ENCODE results near the gene ZDHHC4.

ZDHHC4 gene

DNA sequence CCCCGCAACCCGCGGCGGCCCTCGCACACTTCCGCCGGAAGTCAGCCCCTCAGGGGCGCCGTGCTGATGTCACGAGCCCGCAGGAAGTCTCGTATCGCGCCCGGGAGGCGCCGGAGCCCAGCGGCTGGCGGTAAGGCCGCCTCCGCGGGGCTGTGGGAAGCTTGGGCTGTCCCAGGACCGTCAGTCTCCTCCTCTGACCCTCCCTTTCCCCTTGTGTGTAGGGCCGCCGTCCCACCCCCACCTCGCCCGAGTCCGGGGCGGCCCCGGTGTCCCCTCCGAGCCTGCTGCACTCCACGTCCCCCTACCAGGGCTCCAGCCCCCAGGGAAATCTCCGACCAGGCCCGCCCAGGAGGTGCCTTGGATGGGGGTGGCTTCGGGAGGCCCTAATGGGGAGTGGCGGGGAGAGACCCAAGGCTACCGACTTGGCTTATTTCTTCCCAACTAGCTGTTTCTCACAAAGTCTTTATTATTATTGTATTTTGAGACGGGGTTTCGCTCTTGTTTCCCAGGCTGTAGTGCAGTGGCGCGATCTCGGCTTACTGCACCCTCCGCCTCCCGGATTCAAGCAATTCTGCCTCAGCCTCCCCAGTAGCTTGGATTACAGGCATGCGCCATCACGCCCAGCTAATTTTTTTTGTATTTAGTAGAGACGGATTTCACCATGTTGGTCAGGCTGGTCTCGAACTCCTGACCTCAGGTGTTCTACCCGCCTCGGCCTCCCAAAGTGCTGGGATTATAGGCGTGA is at the start of gene ZDHHC4:
ZDHHC4 (plus strand) TSS at position 86 of the 745 bp plus-strand sequence. CDS start 3,108 bp downstream, outside the sequence.
- DNase-seq: peak; percentile 49 to 74

DNA sequence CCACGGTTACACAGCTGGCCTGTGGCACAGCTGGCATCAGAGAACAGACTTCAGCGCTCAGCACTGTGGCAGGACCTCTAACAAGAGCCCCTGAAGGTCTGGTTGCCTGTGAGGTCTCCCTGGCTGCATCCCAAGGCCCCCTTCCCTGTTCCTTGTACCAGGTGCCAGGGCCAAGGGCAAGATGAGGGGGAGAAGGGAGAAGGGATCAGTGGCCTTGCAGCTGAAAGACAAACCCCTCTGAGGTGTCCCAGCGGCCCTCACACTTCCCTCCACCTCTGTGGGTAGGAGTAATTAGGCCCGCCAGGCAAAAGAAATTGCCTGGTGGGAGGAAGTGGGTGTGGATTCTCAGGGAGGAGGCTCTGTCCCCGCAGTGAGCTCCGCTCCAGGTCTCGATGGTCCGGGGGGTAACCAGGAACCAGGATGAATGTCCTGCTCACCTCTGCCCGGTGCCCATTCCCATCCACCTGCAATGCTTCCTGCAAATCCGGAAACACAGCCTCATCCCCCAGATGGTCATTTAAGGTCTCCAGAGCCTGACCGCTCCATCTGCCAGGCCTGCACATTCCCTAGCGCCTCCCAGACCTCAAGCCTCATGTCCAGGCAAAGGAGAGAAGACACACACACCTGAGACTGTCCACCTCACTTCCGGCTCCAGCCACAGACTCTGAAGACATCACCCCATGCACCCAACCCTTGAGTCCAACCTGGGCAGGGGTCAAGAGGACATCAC is 48.7 kb upstream of the ZDHHC4 start:
- DNase-seq: no peak

DNA sequence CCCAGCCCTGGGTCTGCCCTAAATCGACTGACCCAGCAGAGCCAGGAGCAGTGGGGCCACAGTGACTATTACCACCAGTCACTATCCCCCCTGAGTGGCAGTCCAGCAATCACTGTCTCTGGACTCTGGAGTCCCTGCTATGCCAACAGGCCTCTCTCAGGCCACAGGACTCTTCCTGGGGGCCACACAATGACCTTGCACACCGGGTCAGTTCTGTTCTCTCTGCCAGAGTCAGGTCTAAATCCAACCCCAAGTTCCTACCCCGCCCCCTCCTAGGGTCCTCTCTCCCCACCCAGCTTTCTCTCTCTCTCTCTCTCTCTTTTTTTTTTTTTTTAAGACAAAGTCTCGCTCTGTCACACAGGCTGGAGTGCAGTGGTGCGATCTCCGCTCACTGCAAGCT is 47.6 kb upstream of the ZDHHC4 start:
- DNase-seq: no peak

DNA sequence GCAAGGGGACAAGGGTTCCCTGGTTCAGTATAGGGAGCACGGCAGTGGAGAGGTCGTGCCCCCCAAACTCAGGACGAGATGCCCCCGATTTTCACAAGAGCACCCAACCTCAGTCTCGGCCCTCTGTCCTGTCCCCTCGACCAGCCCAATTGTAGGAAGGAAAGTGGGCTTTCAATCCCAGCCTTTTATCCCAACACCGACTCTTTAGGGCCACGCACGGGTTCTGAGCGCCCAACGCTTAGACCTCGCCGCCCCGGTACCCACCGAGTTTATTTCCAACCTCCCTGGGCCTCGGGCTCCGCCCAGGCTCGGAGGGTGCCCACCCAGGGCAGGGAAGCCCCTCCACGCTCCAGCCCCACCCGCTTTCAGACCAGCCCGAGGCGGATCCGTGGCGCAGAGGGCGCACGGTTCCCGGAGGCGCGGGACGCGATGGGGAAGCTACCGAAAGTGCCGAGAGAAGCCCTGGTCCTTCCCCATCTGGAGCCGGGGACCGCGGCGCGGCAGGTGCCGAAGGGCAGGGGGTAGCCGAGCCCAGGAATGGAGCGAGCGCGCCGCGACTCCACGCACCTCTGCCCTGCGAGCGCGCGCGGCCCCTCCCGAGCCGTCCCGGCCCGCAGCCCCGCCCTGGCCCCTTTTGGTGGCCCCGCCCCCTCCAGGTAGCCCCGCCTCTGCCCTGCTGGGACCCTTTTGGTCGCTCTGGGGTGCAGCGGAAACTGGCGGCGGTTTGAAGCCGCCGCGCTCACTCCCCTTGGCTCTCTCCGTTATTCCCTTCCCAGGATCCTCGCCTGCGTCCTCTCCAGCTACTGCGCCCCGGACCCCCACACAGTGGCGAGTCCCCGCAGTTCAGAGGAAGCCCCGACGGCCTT is 46.4 kb upstream of the ZDHHC4 start:
- no peak for DNase-seq

DNA sequence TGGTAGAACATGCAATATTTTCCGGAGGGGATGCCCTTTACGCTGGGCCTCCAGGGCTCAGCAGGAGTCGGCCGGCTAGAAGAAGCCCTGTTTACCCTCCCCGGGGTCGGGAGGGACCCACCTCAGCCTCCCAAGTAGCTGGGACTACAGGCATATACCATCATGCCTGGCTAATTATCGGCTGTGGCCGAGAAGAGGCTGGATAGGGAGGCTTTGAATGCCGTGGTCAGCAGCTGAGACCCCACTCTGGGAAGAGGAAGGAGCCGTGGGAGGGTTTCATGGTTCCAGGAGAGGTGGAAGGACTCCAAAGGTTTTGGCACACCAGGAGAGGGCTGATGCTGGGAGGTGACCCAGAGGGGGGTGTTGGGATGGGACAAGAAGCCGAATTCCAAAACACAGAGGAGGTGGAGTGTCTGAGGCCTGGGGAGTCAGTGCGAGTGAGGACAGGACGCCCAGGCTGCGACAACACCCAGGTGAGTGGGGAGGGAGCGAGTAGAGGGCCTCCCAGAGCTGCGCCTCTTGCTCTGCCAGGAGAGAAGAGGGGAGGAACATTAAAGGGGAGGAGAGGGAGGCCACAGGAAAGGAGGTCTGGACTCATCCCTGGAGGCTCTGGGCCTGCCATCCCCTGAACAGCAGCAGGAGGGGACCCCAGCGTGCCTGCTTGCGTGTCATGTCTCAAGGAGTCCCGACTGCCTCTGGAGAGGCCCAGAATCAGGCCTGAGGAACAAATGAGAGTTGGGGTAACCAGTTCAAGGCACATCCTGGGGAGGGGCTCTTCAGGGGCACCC is 45.6 kb upstream of the ZDHHC4 start:
- no peak for DNase-seq

- no peak for DNase-seq
Observed at GRCh38 chr7:6532516-6532915, 44.7 kb upstream of the ZDHHC4 start.

DNA sequence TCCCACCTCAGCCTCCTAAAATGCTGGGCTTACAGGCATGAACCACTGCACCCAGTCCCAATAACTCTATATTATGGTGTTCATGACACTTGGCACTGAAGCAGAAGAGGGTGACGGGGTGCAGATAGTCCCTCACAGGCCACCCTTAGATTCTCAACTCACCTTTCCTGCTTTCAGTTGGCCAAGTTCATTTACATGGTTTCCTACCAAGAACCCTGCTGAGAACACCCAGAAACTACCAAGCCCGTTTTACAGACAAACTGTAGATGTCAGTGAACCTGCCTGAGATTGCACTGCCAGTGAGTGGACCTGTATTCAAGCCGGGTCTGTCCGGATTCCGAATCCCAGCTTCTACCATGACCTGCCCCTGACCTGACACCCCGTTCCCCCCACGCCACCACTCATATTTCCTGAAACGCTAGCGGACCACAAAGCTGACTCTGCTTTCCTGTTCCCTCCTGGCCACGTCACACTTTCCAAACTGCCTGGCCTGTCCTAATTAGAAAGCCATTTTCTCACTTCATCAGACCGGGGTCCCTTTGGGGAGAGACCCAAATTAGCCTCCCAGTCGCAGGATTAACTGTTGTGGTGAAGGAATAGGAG is 43.3 kb upstream of the ZDHHC4 start:
- no peak for DNase-seq

DNA sequence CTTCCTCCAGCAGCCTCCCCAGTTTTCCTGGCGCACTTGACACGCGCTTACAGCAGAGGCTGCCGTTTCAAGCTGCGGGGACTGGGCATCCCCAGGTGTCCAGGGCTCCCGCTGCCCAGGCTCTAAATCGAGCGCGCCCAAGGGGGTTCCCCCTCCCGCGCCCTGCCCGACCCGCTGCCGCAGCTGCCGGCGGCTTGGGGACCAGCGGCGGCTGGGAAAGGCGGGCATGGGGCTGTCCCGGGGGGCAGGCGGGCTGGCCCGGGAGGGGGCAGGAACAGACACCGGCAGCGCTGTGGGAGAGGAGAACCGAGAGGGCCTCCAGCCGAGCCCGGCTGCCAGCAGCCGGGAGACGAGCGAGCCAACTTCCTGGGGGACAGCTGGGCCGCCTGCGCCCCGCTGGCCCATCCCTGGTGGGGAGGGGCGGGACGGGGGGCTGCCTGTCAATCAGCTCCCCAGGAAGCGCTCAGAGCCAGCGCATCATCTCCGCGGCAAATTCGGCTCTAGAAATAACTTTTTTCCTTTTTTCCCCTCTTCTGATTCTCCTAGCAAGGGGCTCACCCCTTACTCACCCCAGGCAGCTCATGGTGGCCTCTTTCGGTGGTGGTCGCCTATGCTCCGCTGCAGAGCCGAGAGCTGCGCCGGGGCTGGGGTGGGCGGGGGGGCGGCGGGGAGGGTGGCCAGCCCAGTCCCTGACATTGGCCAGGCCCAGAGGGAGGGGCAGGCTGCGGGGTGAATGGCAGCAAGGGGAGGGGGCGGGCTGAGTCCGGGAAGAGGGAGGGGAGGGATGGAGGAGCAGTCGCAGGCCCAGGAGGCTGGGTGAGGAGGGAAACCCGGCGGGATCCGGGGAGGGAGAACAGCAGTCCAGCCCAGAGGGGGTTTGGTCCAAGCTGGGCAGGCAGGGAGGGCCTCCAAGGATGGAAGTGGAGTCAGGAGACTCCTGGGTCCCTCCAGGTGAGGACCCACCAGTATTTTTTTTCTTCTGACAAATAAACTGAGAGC is 40.7 kb upstream of the ZDHHC4 start:
- DNase-seq: no peak

DNA sequence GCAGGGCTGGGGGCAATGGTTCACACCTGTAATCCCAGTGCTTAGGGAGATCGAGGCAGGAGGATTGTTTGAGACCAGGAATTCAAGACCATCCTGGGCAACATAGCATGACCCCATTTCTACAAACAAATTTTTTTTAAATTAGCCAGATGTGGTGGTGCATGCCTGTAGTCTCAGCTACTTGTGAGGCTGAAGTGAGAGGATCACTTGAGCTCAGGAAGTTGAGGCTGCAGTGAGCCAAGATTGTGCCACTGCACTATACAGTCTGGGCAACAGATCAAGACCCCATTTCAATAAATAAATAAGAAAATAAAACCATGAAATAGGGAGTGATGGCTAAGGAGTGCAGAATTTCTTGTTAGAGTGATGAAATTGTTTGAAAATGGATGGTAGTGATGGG is 34.9 kb upstream of the ZDHHC4 start:
- DNase-seq: no peak

- no peak for DNase-seq
Observed at GRCh38 chr7:6545398-6546126, 31.7 kb upstream of the ZDHHC4 start.

DNA sequence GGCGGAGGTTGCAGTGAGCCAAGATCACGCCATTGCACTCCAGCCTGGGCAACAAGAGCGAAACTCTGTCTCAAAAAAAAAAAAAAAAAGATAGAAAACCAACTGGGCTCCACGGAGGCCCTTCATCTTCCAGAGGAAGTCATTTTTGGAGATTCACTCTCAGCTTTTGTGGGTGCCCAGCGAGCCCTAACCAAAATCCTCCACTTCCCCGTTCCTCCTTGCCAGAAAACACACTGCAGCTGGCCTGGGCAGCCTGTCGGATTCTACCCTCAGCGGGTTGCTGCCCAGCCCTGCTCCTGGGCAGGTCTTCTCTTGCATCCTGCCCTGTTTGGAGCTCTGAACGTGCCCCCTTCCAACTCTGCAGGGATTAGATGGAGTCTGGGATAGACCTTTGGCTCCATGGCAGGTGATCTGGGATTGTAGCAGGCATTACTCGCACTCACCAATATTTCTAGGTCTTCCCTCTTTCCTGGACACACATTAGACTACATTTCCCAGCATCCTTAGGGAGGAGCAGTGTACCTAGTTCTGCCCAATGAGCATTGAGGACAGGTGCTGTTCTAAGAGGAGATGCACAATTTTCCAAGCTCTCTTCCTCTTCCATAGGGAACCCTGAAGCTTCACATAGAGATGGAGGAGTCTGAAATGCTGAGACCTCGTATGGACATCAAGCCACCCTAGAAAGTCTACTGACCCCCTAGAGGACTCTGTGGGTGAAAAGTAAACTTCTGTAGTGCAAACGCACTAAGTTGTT is 30.6 kb upstream of the ZDHHC4 start:
- DNase-seq: no peak

- DNase-seq: no peak
Observed at GRCh38 chr7:6547400-6547799, 29.9 kb upstream of the ZDHHC4 start.

- DNase-seq: no peak
Observed at GRCh38 chr7:6551016-6551511, 26.2 kb upstream of the ZDHHC4 start, which contains the start of gene GRID2IP. GRID2IP (minus strand) TSS chr7:6551461; CDS start chr7:6551436, 25 bp downstream.

DNA sequence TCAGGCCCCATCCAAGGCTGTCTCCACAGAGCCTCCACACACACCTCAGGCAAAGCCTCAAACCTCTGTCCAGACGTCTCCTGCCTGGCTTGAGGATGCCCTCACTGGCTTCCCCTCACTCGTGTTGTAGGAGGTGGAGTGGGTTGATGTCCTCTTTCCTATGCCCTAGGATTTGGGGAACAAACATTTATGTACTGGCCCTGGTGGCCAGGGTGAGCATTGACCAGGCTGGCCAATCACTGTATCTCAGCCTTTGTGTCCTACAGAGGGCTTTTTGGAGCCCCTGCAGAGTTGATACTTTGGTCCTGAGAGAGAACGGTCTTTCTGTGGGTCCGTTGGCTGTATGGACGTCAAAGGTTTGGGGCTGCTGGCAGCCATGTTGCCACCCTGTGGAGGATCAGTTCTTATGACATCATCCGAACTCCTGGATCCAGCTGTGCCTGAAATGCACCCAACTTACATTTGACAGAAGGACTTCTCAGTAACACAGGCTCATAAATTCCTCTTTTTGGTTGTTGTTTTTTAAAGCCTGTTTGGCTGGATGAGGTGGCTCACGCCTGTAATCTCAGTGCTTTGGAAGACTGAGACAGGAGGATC is 23.7 kb upstream of the ZDHHC4 start:
- no peak for DNase-seq

- DNase-seq: no peak
Observed at GRCh38 chr7:6554848-6555247, 22.4 kb upstream of the ZDHHC4 start.

DNA sequence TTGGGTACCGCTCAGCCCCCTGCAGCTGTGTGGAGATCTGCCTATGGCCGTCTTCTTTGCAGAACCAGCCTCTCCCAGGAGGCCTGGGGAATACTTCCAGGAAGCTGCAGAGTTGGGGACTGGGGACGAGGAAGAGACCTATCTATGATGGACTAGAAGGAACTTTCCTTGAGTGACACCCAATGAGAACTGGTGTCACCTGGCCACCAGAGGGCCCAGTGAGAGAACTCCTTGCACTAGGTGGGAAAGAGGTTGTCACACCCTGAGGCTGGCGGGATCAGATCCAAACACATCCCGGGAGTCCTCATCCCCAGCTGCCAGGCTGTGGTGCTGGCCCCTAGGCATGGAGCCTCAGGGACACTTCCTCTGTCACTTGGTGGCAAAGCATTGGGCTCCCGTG is 21.1 kb upstream of the ZDHHC4 start:
- no peak for DNase-seq

- peak in 1 of 2 donors; percentile 17 for DNase-seq
Observed at GRCh38 chr7:6558837-6559236, 18.4 kb upstream of the ZDHHC4 start.

DNA sequence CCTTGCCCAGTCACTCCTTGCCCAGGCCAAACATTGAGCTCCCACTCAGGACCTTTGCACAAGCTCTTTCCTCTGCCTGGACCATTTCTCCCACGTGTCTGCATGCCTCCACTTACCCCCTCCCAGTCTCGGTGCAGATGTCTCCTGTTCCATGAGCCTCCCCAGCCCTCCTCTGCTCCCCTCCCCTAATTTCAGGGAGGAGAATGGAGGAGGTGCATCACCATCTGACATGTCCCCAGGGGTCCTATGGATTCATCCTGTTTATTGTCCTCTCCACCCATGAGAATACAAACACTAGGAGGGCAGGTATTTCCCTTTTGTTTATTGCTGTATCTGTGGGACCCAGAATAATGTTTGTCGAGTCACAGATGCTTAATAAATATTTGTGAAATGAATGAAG is 17.4 kb upstream of the ZDHHC4 start:
- no peak for DNase-seq

- DNase-seq: no peak
Observed at GRCh38 chr7:6562106-6562505, 15.1 kb upstream of the ZDHHC4 start.

Data from bone marrow (tissue), 2 donors.